Cardiac fibroblast (primary cell): Measurements from ENCODE around the gene AUH.

Source experiments
- DNase-seq, 2 donors: peaks; one replicate each; pipeline versions ENCODE4 v3.0.0 to v3.0.0-alpha.2; 2010; ENCODE audit warnings: low read depth in 2 of 2
- H3K4me3 ChIP-seq, 2 donors: replicated peaks in 1 of 2; 1 replicate in 1 of 2; 2 replicates in 1 of 2; pipeline ENCODE4 v1.5.1; 2011; ENCODE audit warnings: low read depth in 2 of 2, low read length in 2 of 2, mild to moderate bottlenecking in 2 of 2, moderate library complexity in 1 of 2
- CTCF ChIP-seq: IDR thresholded peaks from one replicate; pipeline ENCODE4 v1.5.1; 2011; ENCODE audit warnings: low read depth, mild to moderate bottlenecking, low read length, inconsistent platforms

The AUH gene

GRCh38 chr9:91275655-91276054, 86.1 kb downstream of the AUH start:
- DNase-seq, result no peak
- TF ChIP-seq CTCF, result no peak
- no peak overlapping the region for H3K4me3 ChIP-seq

GRCh38 chr9:91274949-91275492, 86.7 kb downstream of the AUH start:
- H3K4me3 ChIP-seq, result no peak overlapping the region
- no peak for TF ChIP-seq CTCF
- DNase-seq, result no peak

GRCh38 chr9:91273853-91274552, 87.7 kb downstream of the AUH start:
- H3K4me3 ChIP-seq, result no peak overlapping the region
- peak; percentile 26 to 57 for DNase-seq
- TF ChIP-seq CTCF, result no peak

GRCh38 chr9:91271156-91271555, 90.6 kb downstream of the AUH start:
- no peak for DNase-seq
- H3K4me3 ChIP-seq, result no peak overlapping the region
- no peak for TF ChIP-seq CTCF

GRCh38 chr9:91269907-91270491, 91.7 kb downstream of the AUH start:
- H3K4me3 ChIP-seq, result no peak overlapping the region
- no peak for DNase-seq
- TF ChIP-seq CTCF, result no peak

- H3K4me3 ChIP-seq, result no peak overlapping the region
- TF ChIP-seq CTCF, result no peak
- no peak for DNase-seq
Observed at GRCh38 chr9:91266448-91266847, 95.3 kb downstream of the AUH start.
